ENCODE results near the gene TSPAN31.
A peak's percentile ranks its signal among the peaks of the same experiment; 100 is the strongest.
"Not testable (repeated sequence)": the region's sequence is repeated elsewhere in the genome, so short reads cannot be mapped to it uniquely, and the experiment has no call there.

Gene TSPAN31

GRCh38 chr12:57767305-57767698 lies 22.5 kb downstream of the TSPAN31 start:
- DNase-seq, result no peak

- no peak for DNase-seq
Measured at GRCh38 chr12:57767876-57768275, 23.0 kb downstream of the TSPAN31 start.

GRCh38 chr12:57769594-57769993 lies 24.8 kb downstream of the TSPAN31 start:
- DNase-seq, result no peak

GRCh38 chr12:57770734-57771133 lies 25.9 kb downstream of the TSPAN31 start:
- no peak for DNase-seq

GRCh38 chr12:57771236-57771872 lies 26.5 kb downstream of the TSPAN31 start:
- no peak for DNase-seq

- DNase-seq, result peak; percentile 63 to 94 (median 90)
Measured at GRCh38 chr12:57771873-57772428, 27.1 kb downstream of the TSPAN31 start, which contains the start of gene METTL1. METTL1 (minus strand) TSS chr12:57772105; CDS start chr12:57772083, 22 bp downstream.

- peak in 6 of 14 donors; percentile 52 to 69 (median 60) for DNase-seq
Measured at GRCh38 chr12:57772429-57773322, 27.8 kb downstream of the TSPAN31 start, which contains the start of gene EEF1AKMT3. EEF1AKMT3 (plus strand) TSS chr12:57772614; CDS start chr12:57772725, 111 bp downstream.

GRCh38 chr12:57774634-57775033 lies 29.8 kb downstream of the TSPAN31 start:
- not testable (repeated sequence) for DNase-seq

GRCh38 chr12:57775044-57775443 lies 30.2 kb downstream of the TSPAN31 start:
- no peak for DNase-seq

- no peak for DNase-seq
Measured at GRCh38 chr12:57775563-57776246, 30.9 kb downstream of the TSPAN31 start.

- DNase-seq, result no peak
Measured at GRCh38 chr12:57776247-57776587, 31.4 kb downstream of the TSPAN31 start.

- DNase-seq, result no peak
Measured at GRCh38 chr12:57777367-57777766, 32.5 kb downstream of the TSPAN31 start.

GRCh38 chr12:57777911-57778310 lies 33.1 kb downstream of the TSPAN31 start:
- DNase-seq, result no peak

- DNase-seq, result peak in 1 of 14 donors; percentile 19
Measured at GRCh38 chr12:57779736-57780135, 34.9 kb downstream of the TSPAN31 start.

- no peak for DNase-seq
Measured at GRCh38 chr12:57780284-57780897, 35.6 kb downstream of the TSPAN31 start.

GRCh38 chr12:57781244-57781643 lies 36.4 kb downstream of the TSPAN31 start:
- no peak for DNase-seq

- no peak for DNase-seq
Measured at GRCh38 chr12:57781801-57782200, 37.0 kb downstream of the TSPAN31 start.

GRCh38 chr12:57782243-57782607 lies 37.4 kb downstream of the TSPAN31 start:
- DNase-seq, result no peak

GRCh38 chr12:57782608-57783465 lies 38.0 kb downstream of the TSPAN31 start, which contains the start of gene TSFM:
TSFM (plus strand) TSS chr12:57782787; CDS start chr12:57782802, 15 bp downstream.
- DNase-seq, result peak; percentile 74 to 95 (median 89)

- no peak for DNase-seq
Measured at GRCh38 chr12:57783466-57783801, 38.6 kb downstream of the TSPAN31 start.

GRCh38 chr12:57783861-57784260 lies 39.0 kb downstream of the TSPAN31 start:
- no peak for DNase-seq

All from C1 segment of cervical spinal cord (tissue), 14 donors.